Hepatic stellate cell (primary cell): ENCODE measurements around the gene NIPSNAP2.
"Not testable (repeated sequence)": the region's sequence is repeated elsewhere in the genome, so short reads cannot be mapped to it uniquely, and the experiment has no call there.

Experiments
- DNase-seq: peaks from one replicate; pipeline ENCODE4 v3.0.0; 2011; ENCODE audit warnings: low spot score

NIPSNAP2 gene

GRCh38 chr7:55975988-55976633 is 11.7 kb downstream of the NIPSNAP2 start:
- DNase-seq = no peak

GRCh38 chr7:55977831-55978230 is 13.4 kb downstream of the NIPSNAP2 start:
- DNase-seq = peak; percentile 62

- DNase-seq = no peak
Measured at GRCh38 chr7:55980266-55980665, 15.9 kb downstream of the NIPSNAP2 start.

- DNase-seq = no peak
Measured at GRCh38 chr7:55983537-55983936, 19.2 kb downstream of the NIPSNAP2 start.

DNA sequence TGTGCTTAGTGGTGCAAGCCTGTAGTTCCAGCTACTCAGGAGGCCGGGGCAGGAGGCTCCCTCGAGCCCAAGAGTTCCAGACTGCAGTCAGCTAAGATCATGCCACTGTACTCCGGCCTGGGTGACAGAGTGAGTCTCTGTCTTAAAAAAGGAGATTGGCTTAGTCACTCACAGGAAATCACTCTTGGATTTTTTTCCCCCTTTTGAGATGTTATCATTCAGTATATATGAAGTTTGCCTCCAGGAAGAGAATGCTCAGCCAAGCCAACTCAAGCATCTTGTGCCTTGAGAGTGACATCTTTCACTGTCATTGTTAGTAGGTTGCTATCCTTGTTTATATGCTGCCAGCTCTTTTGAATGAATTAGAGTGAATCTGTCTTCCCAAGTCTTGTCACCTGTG is 28.0 kb downstream of the NIPSNAP2 start:
- no peak for DNase-seq

- DNase-seq = no peak
Measured at GRCh38 chr7:55996856-55997500, 32.6 kb downstream of the NIPSNAP2 start.

- DNase-seq = no peak
Measured at GRCh38 chr7:56003749-56004148, 39.4 kb downstream of the NIPSNAP2 start.

- DNase-seq = no peak
Measured at GRCh38 chr7:56007167-56007652, 42.8 kb downstream of the NIPSNAP2 start.

GRCh38 chr7:56007891-56008290 is 43.5 kb downstream of the NIPSNAP2 start:
- DNase-seq = no peak

GRCh38 chr7:56009695-56010094 is 45.3 kb downstream of the NIPSNAP2 start:
- DNase-seq = no peak

GRCh38 chr7:56017015-56017414 is 52.6 kb downstream of the NIPSNAP2 start:
- not testable (repeated sequence) for DNase-seq

DNA sequence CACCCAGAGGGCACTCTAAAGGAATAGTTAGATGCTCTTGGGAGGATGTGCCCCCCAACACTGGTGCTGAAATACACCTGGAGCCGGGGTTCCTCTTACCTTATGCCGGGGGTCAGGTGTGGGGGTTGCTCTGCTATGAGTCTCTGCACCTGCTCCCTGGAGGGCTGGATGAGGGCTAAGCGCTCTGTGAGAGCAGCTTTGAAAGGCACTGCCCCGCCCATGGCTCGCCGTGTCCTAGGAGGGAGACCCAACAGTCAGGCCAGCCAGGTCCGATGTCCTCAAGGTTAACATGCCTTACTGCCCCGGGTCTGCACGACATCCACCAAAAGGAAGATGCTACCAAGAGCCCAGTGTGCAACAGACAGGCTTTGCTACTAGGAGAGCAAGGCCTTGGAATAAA is 55.1 kb downstream of the NIPSNAP2 start:
- DNase-seq = no peak

GRCh38 chr7:56023500-56023899 is 59.1 kb downstream of the NIPSNAP2 start:
- no peak for DNase-seq

GRCh38 chr7:56026538-56026937 is 62.2 kb downstream of the NIPSNAP2 start:
- DNase-seq = no peak

DNA sequence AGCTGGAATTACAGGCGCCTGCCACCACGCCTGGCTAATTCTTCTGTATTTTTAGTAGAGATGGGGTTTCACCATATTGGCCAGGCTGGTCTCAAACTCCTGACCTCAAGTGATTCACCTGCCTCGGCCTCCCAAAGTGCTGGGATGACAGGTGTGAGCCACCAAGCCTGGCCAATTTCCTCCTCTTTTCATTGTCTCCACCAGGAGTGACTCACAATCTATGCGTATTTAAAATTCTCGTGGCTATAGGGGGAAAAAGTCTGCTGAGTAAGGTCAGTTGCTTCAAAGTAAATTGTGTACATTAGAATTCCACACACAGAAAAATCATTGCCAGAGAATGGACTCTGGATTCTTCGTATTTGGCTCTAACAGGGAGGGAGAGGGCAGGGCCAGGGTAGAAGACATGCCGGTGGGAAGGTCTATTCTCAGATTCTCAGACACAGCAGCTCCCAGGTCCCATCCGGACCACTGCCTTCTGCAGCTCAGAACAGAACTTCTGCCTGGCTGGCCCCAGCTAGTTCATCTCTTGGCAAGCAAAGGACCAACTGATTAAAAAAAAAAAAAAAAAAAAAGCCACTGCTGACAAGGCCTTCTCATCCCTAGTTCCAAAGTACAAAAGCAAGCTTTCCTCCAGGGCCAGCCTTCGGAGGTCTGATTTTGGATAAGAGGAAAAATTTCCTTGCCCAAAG is 64.7 kb downstream of the NIPSNAP2 start:
- no peak for DNase-seq

DNA sequence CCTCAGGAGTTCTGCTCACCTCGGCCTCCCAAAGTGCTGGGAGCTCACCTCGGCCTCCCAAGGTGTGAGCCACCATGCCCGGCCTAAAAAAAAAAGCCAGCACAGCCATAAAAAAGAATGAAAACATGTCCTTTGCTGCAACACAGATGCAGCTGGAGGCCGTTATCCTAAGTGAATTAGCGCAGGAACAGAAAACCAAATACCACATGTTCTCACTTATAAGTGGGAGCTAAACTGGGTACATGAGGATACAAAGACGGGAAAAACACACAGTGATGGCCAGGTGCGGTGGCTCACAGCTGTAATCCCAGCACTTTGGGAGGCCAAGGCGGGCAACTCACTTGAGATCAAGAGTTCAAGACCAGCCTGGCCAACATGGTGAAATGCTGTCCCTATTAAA is 66.0 kb downstream of the NIPSNAP2 start:
- no peak for DNase-seq

DNA sequence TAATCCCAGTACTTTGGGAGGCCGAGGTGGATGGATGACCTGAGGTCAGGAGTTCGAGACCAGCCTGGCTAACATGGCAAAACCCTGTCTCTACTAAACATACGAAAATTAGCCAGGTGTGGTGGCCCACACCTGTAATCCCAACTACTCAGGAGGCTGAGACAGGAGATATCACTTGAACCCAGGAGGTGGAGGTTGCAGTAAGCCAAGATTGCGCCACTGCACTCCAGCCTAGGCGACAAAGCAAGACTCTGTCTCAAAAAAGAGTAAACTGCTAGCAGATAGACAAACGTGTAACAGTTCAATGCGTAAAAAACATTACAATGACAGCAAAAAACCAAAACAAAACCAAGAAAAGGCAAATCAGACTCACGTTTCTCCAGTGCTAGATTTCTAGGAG is 67.2 kb downstream of the NIPSNAP2 start:
- not testable (repeated sequence) for DNase-seq

GRCh38 chr7:56032578-56032977 is 68.2 kb downstream of the NIPSNAP2 start:
- DNase-seq = not testable (repeated sequence)

DNA sequence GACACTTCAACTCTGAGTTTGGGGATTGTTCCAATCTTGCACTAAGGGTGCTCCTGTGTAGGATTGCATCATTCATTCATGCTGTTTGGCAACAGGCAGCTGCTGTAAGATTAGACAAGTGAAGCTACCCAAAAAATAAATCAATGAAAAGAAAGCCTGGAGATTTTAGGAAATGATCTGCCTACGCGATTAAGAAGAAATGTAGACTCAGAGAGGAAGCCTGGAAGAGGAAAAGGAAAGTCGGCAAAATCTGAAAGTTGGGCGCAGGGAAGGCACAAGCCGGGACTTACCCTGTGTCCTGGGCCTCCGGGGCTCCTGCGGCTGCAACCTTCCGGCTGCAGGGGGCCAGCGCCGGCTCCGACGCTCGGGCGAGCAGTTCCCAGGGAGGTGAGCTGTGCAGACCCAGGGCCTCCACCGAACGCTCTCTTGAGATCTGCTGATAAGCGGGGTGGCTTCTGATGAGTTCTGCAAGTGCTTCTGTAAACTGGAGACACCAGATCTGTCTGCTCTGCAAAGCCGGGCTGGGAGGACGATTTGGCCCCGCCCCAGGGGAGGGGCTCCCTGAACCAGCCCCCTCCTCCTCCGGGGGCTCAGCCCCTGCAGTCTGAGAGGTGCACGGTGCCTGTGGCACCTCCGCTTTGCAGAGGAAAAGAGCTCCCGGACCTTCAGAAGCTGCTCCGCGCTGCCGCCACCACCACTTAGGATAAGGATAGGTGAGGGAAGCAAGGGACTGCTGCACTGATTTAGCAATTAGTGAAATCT is 69.5 kb downstream of the NIPSNAP2 start:
- DNase-seq = peak; percentile 67

DNA sequence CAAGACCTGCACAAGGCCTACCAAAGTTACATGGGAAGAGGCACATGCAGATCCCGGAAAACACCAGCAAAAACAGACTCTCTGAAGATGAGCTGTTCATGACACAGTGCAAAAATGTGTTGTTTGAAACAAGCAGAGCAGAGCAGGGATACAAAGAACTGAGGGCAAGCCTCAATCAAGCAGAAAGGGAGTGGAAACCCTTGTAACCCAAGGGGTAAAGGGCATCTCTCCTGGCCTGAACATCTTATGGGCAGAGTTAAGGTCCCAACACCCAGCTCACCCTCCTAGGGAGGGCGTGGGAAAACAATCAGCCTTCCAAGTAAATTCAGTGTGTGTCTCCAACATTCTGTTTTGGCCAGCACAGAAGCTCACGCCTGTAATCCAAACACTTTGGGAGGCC is 76.3 kb downstream of the NIPSNAP2 start:
- no peak for DNase-seq

DNA sequence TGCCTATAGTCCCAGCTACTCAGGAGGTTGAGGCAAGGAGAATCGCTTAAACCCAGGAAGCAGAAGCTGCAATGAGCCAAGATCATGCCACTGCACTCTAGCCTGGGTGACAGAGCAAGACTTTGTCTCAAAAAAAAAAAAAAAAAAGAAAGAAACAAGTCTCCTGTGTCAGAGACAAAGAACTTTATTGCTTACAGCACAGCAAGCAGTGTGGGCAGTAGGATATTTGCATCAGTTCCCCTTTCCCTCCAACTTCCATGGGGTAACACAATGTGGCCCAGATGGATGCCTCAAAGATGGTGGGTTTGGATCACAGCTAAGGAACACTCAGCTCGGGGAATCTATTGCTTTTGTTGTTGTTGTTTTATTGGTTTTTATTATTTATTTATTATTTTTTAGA is 81.4 kb downstream of the NIPSNAP2 start:
- not testable (repeated sequence) for DNase-seq

DNA sequence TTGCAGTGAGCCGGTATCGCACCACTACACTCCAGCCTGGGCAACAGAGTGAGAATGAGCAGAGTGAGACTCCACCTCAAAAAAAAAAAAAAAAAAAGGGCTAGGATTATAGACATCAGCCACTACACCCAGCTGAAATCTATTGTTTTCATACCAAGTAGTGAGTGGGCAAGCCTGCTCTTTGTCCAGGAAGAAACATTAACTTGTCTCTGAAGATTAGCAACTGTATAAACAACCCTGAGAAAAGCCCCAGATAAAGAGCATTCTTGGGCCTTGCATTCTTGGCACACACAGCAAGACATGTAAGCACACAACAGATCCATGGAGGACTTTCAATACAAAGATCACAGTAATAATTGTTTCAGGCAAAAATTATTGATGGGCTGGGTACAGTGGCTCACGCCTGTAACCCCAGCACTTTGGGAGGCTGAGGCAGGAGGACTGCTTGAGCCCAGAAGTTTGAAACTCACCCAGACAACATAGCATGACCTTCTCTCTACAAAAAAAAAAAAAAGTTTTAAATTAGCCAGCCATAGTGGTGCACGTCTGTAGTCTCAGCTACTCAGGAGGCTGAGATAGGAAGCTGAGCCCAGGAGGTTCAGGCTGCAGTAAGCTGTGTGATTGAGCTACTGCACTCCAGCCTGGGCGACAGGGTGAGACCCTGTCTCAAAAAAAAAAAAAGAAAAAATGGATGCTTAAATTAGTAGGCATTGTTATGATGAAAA is 82.5 kb downstream of the NIPSNAP2 start:
- DNase-seq = peak; percentile 62
